Left renal cortex interstitium (tissue), 4 donors: ENCODE data around the gene SCAP. TPM values are rescaled to one million over a fixed set of nuclear protein-coding genes. Genes with fewer than 3 reads are reported as not detected.

Experiments used
- DNase-seq, 4 donors: peaks; one replicate each; pipeline ENCODE4 v3.0.0-alpha.2; 2013; ENCODE audit warnings: low read depth in 4 of 4, low spot score in 2 of 4, missing footprints in 1 of 4
- polyA plus RNA-seq, 4 donors: library from polyadenylated mRNA; unstranded; fragments of 120-200 nt; gene quantifications; one replicate each; pipeline ENCODE4 v1.2.1, GENCODE V29; 2013; ENCODE audit not compliant: insufficient read length in 4 of 4

Gene SCAP
- polyA plus RNA-seq, 4 donors: 67.5 to 97.3 (median 83.5) TPM

GRCh38 chr3:47434849-47435248, 40.9 kb downstream of the SCAP start:
- no peak for DNase-seq

GRCh38 chr3:47433796-47434195, 41.9 kb downstream of the SCAP start:
- DNase-seq: no peak

GRCh38 chr3:47432673-47433072, 43.1 kb downstream of the SCAP start:
- DNase-seq: no peak

GRCh38 chr3:47431225-47431624, 44.5 kb downstream of the SCAP start:
- DNase-seq: no peak

- no peak for DNase-seq
Observed at GRCh38 chr3:47430606-47431005, 45.1 kb downstream of the SCAP start.

- DNase-seq: no peak
Observed at GRCh38 chr3:47429476-47430270, 46.1 kb downstream of the SCAP start.

- no peak for DNase-seq
Observed at GRCh38 chr3:47428662-47429061, 47.1 kb downstream of the SCAP start.

GRCh38 chr3:47427866-47428265, 47.9 kb downstream of the SCAP start:
- DNase-seq: no peak

- no peak for DNase-seq
Observed at GRCh38 chr3:47425959-47426358, 49.8 kb downstream of the SCAP start.

- DNase-seq: no peak
Observed at GRCh38 chr3:47425383-47425778, 50.4 kb downstream of the SCAP start.

- no peak for DNase-seq
Observed at GRCh38 chr3:47424434-47425382, 51.0 kb downstream of the SCAP start.

- DNase-seq: no peak
Observed at GRCh38 chr3:47423548-47424145, 52.1 kb downstream of the SCAP start.

- DNase-seq: no peak
Observed at GRCh38 chr3:47422743-47423142, 53.0 kb downstream of the SCAP start.

- DNase-seq: no peak
Observed at GRCh38 chr3:47421741-47422649, 53.7 kb downstream of the SCAP start.

- peak; percentile 56 to 84 (median 62) for DNase-seq
Observed at GRCh38 chr3:47420511-47421484, 54.9 kb downstream of the SCAP start.

- no peak for DNase-seq
Observed at GRCh38 chr3:47420044-47420430, 55.7 kb downstream of the SCAP start.

GRCh38 chr3:47419083-47420043, 56.4 kb downstream of the SCAP start:
- no peak for DNase-seq
